NB4 (cell line): ENCODE data around the gene CCDC78.

Experiments
- DNase-seq: peaks from one replicate; pipeline ENCODE4 v3.0.0; 2010; ENCODE audit warnings: low read depth
- H3K4me3 ChIP-seq: one replicate; pipeline ENCODE4 v1.5.1; 2011; ENCODE audit warnings: mild to moderate bottlenecking, low read depth, low read length, moderate library complexity
- CTCF ChIP-seq: IDR thresholded peaks from one replicate; pipeline ENCODE4 v1.5.1; 2012; ENCODE audit warnings: low read depth, low read length
- MYC ChIP-seq: IDR thresholded peaks from 2 replicates; pipeline ENCODE4 v1.6.1; 2011; ENCODE audit warnings: low read depth, low read length
- POLR2A ChIP-seq: IDR thresholded peaks from 2 replicates; pipeline ENCODE4 v1.6.1; 2011; ENCODE audit warnings: mild to moderate bottlenecking; ENCODE audit not compliant: insufficient read length; ENCODE audit errors: extremely low read depth
- TF ChIP-seq, protein P1 (sequence below): IDR thresholded peaks from 2 replicates; pipeline ENCODE4 v1.6.1; 2011; ENCODE audit warnings: low read depth, low read length

CCDC78 gene

DNA sequence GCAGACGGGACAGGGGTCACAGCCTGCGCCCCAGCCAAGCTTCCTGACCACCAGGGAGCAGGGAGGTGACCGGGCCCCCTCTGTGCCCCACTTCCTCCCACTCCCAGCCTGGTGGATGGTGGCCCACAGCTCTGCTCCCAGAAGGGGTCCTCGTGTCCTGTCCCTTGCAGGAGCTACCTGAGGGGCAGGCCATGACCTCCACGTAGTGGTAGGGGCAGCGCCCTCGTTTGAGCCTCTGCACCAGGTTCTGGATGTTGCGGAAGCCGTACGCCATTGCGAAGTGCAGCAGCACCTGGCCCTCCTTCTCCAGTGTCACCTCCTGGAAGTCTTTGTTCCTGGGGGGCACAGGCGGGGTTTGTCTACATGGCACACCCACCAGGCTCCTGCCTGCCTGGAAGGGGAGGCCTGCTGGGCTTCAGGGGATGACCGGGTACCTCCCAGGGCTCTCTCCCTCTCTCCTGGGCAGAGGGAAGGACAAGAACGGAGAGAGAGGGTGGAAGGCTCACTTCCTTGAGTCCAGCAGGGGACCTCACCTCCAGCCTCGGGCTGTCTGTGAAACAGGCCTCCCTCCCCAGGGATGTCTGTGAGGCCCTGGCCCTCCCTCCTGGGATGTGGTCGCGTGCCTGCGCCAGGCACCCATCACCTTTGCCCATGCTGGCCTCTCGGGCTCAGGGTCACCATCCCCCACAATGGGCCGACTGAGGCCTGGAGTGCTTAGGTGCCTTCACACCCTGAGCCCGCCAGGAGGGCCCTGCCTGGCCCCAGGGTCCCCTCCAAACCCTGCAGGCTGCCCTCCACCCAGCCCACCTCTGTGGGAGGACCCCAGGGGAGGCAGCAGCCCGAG is 4.6 kb upstream of the CCDC78 start:
- peak; percentile 19 for DNase-seq
- TF ChIP-seq, protein P1, sequence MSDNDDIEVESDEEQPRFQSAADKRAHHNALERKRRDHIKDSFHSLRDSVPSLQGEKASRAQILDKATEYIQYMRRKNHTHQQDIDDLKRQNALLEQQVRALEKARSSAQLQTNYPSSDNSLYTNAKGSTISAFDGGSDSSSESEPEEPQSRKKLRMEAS, result no peak
- no peak for TF ChIP-seq CTCF
- TF ChIP-seq POLR2A, result no peak
- no peak for TF ChIP-seq MYC

DNA sequence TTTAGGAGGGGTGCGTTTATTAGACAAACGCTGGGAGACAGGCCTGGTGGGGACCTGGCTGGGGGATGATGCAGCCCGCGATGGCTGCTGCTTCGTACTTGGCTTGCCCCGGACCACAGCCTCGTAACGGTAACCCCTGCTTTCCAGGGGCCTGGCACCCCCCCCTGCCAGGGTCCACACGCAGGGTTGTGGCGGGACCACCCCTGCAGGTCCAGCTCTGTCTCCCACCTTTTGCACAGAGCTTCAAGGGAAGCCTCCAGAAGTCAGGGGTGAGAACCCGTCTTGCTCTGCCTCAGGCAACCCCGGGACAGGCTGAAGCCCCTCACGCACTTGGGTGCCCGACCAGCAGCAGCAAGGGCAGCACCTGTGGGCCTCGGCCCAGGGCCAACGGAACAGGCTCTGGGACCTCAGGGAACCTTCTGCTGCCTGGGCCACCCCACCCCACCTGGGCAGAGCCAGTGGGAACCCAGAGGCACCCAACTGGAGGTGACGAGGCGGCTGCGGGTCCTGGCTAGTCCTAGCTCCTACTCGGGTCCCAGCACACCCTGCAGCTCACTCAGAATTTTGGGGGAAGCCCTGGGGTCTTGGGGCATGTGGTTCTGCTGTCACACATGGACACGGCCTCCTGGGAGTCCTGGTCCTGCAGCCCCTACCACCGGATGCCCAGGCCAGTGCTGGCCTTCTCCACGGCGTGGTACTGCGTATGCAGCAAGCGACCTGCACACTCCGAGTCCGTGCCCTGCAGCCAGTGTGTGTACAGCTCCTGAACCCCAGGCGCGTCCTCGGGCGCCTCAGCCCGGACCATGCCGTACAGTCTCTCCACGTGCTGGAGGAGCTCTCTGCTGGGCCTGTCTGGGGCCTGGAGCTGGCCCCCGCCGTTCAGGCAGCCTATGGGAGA is 3.8 kb upstream of the CCDC78 start:
- no peak overlapping the region for H3K4me3 ChIP-seq
- TF ChIP-seq, protein P1, result no peak
- no peak for TF ChIP-seq CTCF
- TF ChIP-seq POLR2A, result no peak
- no peak for TF ChIP-seq MYC
- DNase-seq, result peak; percentile 12

More for the DNA sequence above, 4.6 kb upstream of the CCDC78 start:
- H3K4me3 ChIP-seq, result no peak overlapping the region

GRCh38 chr16:728890-729744 is 2.9 kb upstream of the CCDC78 start:
- TF ChIP-seq POLR2A, result no peak
- peak; percentile 9 for DNase-seq
- H3K4me3 ChIP-seq, result peak overlapping the region; percentile 65

- TF ChIP-seq, protein P1, result peak; percentile 97
- TF ChIP-seq CTCF (no peak), MYC (peak; percentile 97), POLR2A (peak; percentile 35)
- DNase-seq, result peak; percentile 92
- peak overlapping the region; percentile 69 for H3K4me3 ChIP-seq
These were observed 2.1 kb upstream of the CCDC78 start for GRCh38 chr16:728131-728889.

GRCh38 chr16:727291-727977 is 1.2 kb upstream of the CCDC78 start:
- peak; percentile 65 for DNase-seq
- peak; percentile 49 for TF ChIP-seq POLR2A
- TF ChIP-seq CTCF, result no peak
- TF ChIP-seq MYC, result peak; percentile 28; the same call in 1 of the 2 replicates
- TF ChIP-seq, protein P1, result peak; percentile 37; the same call in 1 of the 2 replicates
- H3K4me3 ChIP-seq, result peak overlapping the region; percentile 69
